IPS DF 6.9 (cell line): ENCODE results near the gene SLC6A13.
"Not testable (repeated sequence)": the region's sequence is repeated elsewhere in the genome, so short reads cannot be mapped to it uniquely, and the experiment has no call there.

Source experiments
- DNase-seq: peaks from one replicate; pipeline ENCODE4 v3.0.0-alpha.2; 2013; ENCODE audit warnings: low read depth, low spot score
- H3K27ac ChIP-seq: one replicate; pipeline ENCODE4 v1.5.1; 2013; ENCODE audit warnings: low read length, control low read depth
- H3K27me3 ChIP-seq: 2 replicates; pipeline ENCODE4 v1.6.1; 2013; ENCODE audit warnings: mild to moderate bottlenecking, low read length; ENCODE audit not compliant: control insufficient read depth, insufficient read depth
- H3K36me3 ChIP-seq: 2 replicates; pipeline ENCODE4 v1.6.1; 2013; ENCODE audit warnings: low read length; ENCODE audit not compliant: control insufficient read depth, insufficient read depth
- H3K4me1 ChIP-seq: 2 replicates; pipeline ENCODE4 v1.6.1; 2013; ENCODE audit warnings: low read length; ENCODE audit not compliant: control insufficient read depth, insufficient read depth
- H3K4me3 ChIP-seq: 2 replicates; pipeline ENCODE4 v1.5.1; 2013; ENCODE audit warnings: mild to moderate bottlenecking, low read length
- H3K9me3 ChIP-seq: 2 replicates; pipeline ENCODE4 v1.6.1; 2013; ENCODE audit warnings: low read length, inconsistent platforms; ENCODE audit not compliant: control insufficient read depth, insufficient read depth
- WGBS: extraction: QIAGEN DNeasy Blood & Tissue Kit; methylation state at CpG from one replicate; pipeline ENCODE4 v1.1.7; 2013; ENCODE audit warnings: mixed read lengths, missing lambda C conversion rate; ENCODE audit not compliant: insufficient read length, insufficient coverage; 5-methylcytosine and 5-hydroxymethylcytosine counted together

Gene SLC6A13

GRCh38 chr12:262817-263216 is at the start of gene SLC6A13:
Gene SLC6A13 (minus strand): TSS chr12:262836. CDS start chr12:260052, 2,784 bp downstream.
- no peaks in the 10 kb centered on the region for H3K4me1 ChIP-seq
- H3K36me3 ChIP-seq = no peaks in the 10 kb centered on the region
- H3K4me3 ChIP-seq = no peak within 1 kb of the TSS
- WGBS = no CpG with 5 or more reads among the region's 7 CpGs
- no peak within 1 kb of the TSS for H3K27ac ChIP-seq
- no peaks in the 10 kb centered on the region for H3K27me3 ChIP-seq
- no peak for DNase-seq
- no peaks in the 10 kb centered on the region for H3K9me3 ChIP-seq

GRCh38 chr12:308511-308910 is 45.9 kb upstream of the SLC6A13 start:
- Histone ChIP-seq H3K36me3 (peaks cover 25% of the 10 kb centered on the region), H3K27me3 (no peaks in the 10 kb centered on the region), H3K4me1 (no peaks in the 10 kb centered on the region), H3K4me3 (no peak overlapping the region), H3K9me3 (no peaks in the 10 kb centered on the region), H3K27ac (no peak overlapping the region)
- no peak for DNase-seq
- 100% methylated on average over 1 of the region's 2 CpGs for WGBS

- Histone ChIP-seq H3K4me3 (no peak overlapping the region), H3K27me3 (no peaks in the 10 kb centered on the region), H3K4me1 (no peaks in the 10 kb centered on the region), H3K36me3 (peaks cover 22% of the 10 kb centered on the region), H3K9me3 (no peaks in the 10 kb centered on the region), H3K27ac (no peak overlapping the region)
- no CpG with 5 or more reads among the region's 10 CpGs for WGBS
- DNase-seq = no peak
These were observed 44.8 kb upstream of the SLC6A13 start for GRCh38 chr12:307406-307805.

- H3K27me3 ChIP-seq = no peaks in the 10 kb centered on the region
- H3K36me3 ChIP-seq = peaks cover 14% of the 10 kb centered on the region; the same call in 1 of the 2 replicates
- H3K9me3 ChIP-seq = no peaks in the 10 kb centered on the region
- no peak for DNase-seq
- no CpG with 5 or more reads among the region's 5 CpGs for WGBS
- no peaks in the 10 kb centered on the region for H3K4me1 ChIP-seq
- no peak overlapping the region for H3K27ac ChIP-seq
- H3K4me3 ChIP-seq = no peak overlapping the region
These were observed 42.2 kb upstream of the SLC6A13 start for GRCh38 chr12:304805-305204.

GRCh38 chr12:302766-303165 is 40.1 kb upstream of the SLC6A13 start:
- not testable (repeated sequence) for H3K9me3 ChIP-seq, DNase-seq, H3K27ac ChIP-seq, H3K27me3 ChIP-seq, H3K4me1 ChIP-seq, H3K4me3 ChIP-seq
- H3K36me3 ChIP-seq = peaks cover 11% of the 10 kb centered on the region; the same call in 1 of the 2 replicates
- no CpG with 5 or more reads among the region's 3 CpGs for WGBS

GRCh38 chr12:300166-300565 is 37.5 kb upstream of the SLC6A13 start:
- not testable (repeated sequence) for H3K4me1 ChIP-seq, H3K4me3 ChIP-seq, H3K27ac ChIP-seq, DNase-seq, H3K36me3 ChIP-seq, H3K9me3 ChIP-seq, H3K27me3 ChIP-seq
- no CpG with 5 or more reads among the region's 1 CpG for WGBS

- H3K4me3 ChIP-seq, H3K27me3 ChIP-seq, H3K27ac ChIP-seq, H3K4me1 ChIP-seq, DNase-seq, H3K36me3 ChIP-seq, H3K9me3 ChIP-seq: not testable (repeated sequence)
- no CpG with 5 or more reads among the region's 5 CpGs for WGBS
These were observed 36.9 kb upstream of the SLC6A13 start for GRCh38 chr12:299511-299910.

GRCh38 chr12:298059-298458 is 35.4 kb upstream of the SLC6A13 start:
- H3K4me1 ChIP-seq, H3K9me3 ChIP-seq, H3K27me3 ChIP-seq, DNase-seq, H3K27ac ChIP-seq, H3K36me3 ChIP-seq, H3K4me3 ChIP-seq: not testable (repeated sequence)
- WGBS = no CpG with 5 or more reads among the region's 8 CpGs

GRCh38 chr12:295132-295531 is 32.5 kb upstream of the SLC6A13 start:
- H3K4me3 ChIP-seq = no peak overlapping the region
- no peaks in the 10 kb centered on the region for H3K27me3 ChIP-seq
- DNase-seq = no peak
- no peaks in the 10 kb centered on the region for H3K9me3 ChIP-seq
- no peak overlapping the region for H3K27ac ChIP-seq
- WGBS = no CpG with 5 or more reads among the region's 1 CpG
- H3K4me1 ChIP-seq = no peaks in the 10 kb centered on the region
- H3K36me3 ChIP-seq = peaks cover 2% of the 10 kb centered on the region; the same call in 1 of the 2 replicates

- no peak for DNase-seq
- Histone ChIP-seq H3K9me3 (no peaks in the 10 kb centered on the region), H3K27me3 (no peaks in the 10 kb centered on the region), H3K4me1 (no peaks in the 10 kb centered on the region), H3K4me3 (no peak overlapping the region), H3K27ac (no peak overlapping the region), H3K36me3 (peaks cover 2% of the 10 kb centered on the region; the same call in 1 of the 2 replicates)
- WGBS = no CpG with 5 or more reads among the region's 5 CpGs
These were observed 30.6 kb upstream of the SLC6A13 start for GRCh38 chr12:293199-293598.

GRCh38 chr12:292186-292585 is 29.6 kb upstream of the SLC6A13 start:
- Histone ChIP-seq H3K4me1 (no peaks in the 10 kb centered on the region), H3K4me3 (no peak overlapping the region), H3K27ac (no peak overlapping the region), H3K36me3 (peaks cover 2% of the 10 kb centered on the region; the same call in 1 of the 2 replicates), H3K9me3 (no peaks in the 10 kb centered on the region), H3K27me3 (no peaks in the 10 kb centered on the region)
- no CpG with 5 or more reads among the region's 1 CpG for WGBS
- no peak for DNase-seq
